Airway epithelial cell (primary cell): ENCODE measurements around the gene MAP10. TPM values are rescaled to one million over a fixed set of nuclear protein-coding genes. Genes with fewer than 3 reads are reported as not detected.

Experiments
- total RNA-seq: library from RNA; depleted of rRNA; stranded (reverse); fragments of >200 nt; gene quantifications from 2 replicates; pipeline ENCODE4 v1.2.3, GENCODE V29; 2015

Gene MAP10, protein sequence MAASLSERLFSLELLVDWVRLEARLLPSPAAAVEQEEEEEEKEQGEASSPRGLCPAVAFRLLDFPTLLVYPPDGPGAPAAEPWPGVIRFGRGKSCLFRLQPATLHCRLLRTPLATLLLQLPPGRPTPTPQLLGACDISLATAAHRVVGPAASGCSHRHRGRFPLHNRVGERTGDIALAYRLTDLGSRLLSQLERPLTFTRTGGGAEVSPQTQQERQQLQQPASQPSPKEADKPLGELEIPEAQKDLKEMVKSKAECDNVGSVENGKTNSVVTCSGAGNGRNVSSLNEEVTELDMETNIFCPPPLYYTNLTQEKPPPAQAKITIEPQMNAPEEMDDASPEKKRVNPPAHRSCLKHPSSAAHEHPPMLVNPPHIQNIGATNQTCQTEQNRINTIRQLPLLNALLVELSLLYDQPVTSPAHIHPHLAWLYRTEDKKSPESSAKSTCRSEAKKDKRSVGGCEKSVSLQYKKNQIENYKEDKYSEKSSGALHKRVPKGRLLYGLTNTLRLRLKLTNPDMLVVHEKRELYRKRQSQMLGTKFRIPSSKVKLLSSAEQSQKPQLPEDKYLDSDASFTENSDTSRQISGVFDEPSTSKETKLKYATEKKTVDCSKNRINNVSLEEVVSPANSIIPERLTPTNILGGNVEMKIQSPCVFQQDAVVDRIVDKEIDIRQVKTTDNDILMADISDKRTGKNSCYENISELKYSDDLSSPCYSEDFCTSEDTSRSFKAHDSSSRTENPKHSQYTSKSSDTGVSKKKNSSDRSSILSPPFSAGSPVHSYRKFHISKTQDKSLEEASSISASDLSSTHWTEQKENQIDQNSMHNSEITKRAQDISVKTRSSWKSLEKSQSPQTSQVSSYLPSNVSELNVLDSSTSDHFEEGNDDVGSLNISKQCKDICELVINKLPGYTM
- total RNA-seq: 0.33 and 0.85 TPM in 2 replicates

DNA sequence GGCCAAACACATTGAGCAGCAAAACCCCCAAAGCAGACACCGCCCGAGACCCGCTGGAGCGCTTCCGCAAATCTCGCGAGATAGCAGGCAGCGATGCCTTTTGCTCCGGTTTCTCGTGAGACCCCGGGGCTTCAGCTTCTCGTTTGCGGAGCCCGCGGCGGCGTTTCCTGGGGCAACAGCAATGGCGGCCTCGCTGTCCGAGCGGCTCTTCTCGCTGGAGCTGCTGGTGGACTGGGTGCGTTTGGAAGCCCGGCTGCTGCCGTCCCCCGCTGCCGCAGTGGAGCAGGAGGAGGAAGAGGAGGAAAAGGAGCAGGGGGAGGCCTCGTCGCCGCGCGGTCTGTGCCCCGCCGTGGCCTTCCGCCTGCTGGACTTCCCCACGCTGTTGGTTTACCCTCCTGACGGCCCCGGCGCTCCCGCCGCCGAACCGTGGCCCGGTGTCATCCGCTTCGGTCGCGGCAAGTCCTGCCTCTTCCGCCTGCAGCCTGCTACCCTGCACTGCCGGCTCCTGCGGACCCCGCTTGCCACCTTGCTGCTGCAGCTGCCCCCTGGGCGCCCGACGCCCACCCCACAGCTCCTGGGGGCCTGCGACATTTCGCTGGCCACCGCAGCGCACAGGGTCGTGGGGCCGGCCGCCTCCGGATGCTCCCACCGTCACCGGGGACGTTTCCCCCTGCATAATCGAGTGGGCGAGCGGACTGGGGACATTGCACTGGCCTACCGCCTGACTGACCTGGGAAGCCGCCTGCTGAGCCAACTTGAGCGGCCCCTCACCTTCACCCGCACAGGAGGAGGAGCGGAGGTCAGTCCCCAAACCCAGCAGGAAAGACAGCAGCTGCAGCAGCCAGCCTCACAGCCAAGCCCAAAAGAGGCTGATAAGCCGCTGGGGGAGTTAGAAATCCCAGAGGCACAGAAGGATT, at the start of gene MAP10:
TSS of gene MAP10 (plus strand) at position 148 of the 917 bp plus-strand sequence. CDS start at position 182, 34 bp downstream.

Other genes starting within 250 kb of the MAP10 start
- gene SIPA1L2, start 175.3 kb upstream of the MAP10 start, total RNA-seq: 9.2 and 12.4 TPM in 2 replicates
- gene NTPCR, start 145.2 kb downstream of the MAP10 start, total RNA-seq: 39.4 and 48.1 TPM in 2 replicates